ELR (cell line): ENCODE results near the gene CDK18.

ENCODE experiments used
- DNase-seq: peaks from one replicate; pipeline ENCODE4 v3.0.0-alpha.2; 2015; ENCODE audit warnings: low read depth

The CDK18 gene

DNA sequence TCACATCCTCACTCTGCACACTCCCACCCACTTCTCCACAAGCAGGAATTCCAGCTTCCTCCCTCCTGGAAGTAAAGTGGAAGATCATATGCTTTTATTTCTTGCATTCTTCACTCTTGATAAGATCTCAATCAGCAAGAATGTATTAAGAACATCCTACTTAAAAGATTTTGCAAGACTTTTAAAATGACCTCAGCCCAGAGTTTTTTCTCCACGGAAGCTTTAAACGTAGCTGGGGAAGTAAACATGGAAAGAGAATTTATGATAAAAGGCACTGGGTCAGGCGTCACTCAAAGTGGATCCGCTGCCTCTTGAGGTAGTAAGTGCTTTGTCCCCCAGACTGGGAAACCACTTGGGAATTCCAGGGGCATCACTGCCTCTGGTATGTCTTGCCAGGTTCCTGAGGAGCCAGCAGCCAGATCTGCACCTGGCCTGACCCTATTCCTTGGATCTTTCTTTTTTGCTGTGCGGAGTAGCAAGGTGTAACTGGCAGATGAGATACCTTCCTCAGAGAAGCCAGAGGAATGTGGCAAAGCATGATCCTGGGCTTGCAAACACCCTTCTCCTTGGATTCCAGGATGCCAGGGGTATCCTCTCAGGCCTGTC, 33.9 kb downstream of the CDK18 start:
- DNase-seq = no peak

- DNase-seq = no peak
Observed at GRCh38 chr1:205541161-205541886, 36.9 kb downstream of the CDK18 start.

- no peak for DNase-seq
Observed at GRCh38 chr1:205542367-205542766, 37.9 kb downstream of the CDK18 start.

DNA sequence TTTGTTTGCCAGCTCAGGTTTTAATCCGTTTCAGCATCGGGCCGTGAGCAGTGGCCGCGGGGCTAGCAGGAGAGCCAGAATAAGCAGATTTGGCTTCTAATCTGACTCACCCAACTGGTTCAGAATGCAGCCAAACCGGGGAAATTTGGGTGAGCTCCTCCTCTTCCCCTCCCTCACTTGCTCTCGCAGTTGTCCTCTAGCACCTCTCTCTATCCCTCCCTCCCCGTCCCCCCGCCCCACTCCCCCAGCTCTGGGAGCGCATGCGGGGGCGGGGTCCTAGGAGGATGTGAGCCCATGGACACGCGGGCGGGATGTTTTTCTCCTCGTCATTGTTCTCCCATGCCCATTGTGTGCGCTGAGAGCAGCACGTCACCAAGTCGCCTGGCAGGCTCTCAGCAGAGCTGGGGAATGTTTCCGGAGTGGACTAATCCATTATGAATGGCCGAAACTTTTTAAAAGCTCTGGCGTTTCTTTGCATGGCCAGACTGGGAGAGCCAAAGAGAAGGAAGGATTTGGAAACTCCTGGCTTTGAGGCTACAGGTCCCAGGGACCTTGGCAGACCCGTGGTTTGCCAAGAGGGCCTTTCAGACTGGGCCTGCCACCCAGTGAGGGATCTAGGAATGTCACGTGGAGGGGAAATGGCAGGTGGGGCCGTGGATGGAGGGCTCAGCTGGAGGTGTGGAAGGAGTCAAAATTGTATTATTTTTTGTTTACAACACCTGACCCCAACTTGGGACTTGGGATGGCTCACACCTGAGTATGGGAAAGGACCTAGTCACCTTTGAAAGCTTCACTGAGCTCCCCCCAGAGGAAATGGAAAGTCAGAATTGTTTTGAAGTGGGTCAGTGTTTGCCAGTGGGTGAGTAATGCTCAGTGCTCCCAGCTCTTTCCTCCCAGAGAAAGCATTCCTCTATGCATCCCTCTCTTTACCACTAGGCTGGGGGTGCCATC, 39.2 kb downstream of the CDK18 start:
- DNase-seq = peak; percentile 75

- DNase-seq = no peak
Observed at GRCh38 chr1:205545001-205545919, 40.8 kb downstream of the CDK18 start.

- no peak for DNase-seq
Observed at GRCh38 chr1:205545991-205546390, 41.5 kb downstream of the CDK18 start.

DNA sequence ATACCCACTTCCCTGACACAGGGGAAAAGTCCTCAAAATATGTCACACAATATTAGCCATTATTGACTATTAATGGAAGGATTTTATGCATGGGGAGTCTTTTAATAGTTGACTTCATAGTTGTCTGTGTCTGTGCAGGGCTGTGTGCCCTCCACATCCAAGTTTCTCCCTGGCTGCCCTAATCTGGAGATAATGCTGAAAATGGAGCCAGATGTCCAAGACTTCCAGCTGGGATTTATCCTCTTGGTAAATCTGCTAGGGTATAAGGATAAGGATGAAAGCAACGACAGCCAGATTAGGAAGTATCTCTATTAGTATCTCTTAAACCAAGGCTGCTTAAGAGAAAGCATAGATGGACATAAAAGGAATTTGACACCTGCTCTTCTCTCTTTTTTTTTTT, 42.1 kb downstream of the CDK18 start:
- no peak for DNase-seq

DNA sequence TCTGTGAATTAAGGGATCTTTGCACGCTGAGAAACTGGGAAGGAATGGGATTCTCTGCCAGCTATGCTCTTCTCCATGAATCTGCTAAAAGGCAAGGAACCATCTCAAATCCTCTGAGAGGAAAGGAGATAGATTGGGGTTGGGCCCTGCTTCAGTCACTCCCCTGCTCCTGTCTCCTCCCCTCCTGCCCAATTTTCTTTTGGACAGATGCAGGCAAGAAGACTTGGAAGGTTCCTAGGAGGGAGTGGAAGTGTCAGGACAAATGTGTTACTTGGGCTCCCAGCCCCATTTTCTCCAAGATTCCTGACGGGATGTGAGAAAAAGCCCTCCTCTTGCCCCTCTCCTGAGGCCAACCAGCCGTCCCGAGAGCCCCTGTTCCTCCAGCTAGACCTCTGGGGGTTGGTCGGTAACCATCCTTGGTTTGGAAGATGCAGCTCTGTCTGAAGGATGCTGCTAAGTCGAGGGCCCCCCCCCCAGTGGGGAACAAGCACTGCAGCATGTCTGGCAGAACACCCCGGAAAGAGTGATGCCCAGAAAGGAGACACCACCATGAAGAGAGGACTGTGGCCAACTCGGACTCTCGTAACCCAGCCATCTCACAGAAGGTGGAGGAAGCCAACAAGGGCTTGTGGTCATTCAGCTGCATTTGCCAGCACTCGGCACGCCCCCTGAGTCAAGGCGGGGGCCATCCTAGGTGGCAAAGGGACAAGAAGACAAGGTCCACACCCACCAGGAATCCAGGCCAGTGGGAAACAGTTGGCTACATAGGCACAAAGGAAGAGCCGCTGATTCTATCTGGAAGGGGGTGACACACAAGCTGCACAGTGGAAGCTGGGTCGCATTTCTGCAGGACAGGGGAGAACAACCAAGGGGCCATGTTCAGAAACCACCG, 43.7 kb downstream of the CDK18 start:
- DNase-seq = peak; percentile 28

GRCh38 chr1:205554026-205554811, 49.8 kb downstream of the CDK18 start:
- DNase-seq = no peak

- DNase-seq = no peak
Observed at GRCh38 chr1:205561501-205562203, 57.2 kb downstream of the CDK18 start.

- DNase-seq = no peak
Observed at GRCh38 chr1:205563927-205564441, 59.5 kb downstream of the CDK18 start.

DNA sequence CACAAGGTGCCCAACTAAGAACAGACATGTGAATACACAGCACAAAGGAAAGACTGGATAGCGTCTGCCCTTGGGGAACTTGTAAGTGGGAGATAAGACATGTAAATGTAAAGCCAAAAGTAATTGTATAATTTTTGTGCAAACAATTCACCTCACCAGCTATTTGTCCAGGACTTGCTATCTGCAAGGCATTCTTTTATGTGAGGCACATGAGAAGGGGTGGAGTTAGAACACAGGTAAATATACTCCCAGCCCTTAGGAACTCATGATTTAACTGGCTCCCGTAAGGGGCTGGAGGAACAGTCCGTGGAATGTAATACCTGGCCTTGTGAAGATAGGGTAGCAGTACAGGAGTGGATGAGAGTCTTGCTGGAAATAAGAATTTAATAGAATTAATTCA, 61.3 kb downstream of the CDK18 start:
- DNase-seq = no peak

- DNase-seq = no peak
Observed at GRCh38 chr1:205567716-205568115, 63.2 kb downstream of the CDK18 start.

DNA sequence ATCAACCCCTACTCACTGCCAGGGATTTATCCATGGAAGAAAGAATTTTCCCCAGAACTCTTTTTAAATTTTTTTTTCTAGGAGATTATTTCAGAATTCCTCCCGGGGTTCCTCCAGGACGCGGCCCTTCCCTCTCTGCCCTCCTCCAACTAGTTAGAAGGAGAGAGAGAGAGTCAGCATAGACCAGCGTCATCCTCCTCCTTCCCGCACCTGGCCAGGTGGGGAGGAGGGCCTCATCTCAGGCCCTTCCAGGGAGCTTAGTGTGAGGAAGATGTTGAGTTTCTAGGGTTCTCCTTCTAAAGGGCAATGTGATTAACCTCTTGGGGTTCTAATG, 63.6 kb downstream of the CDK18 start:
- no peak for DNase-seq

- no peak for DNase-seq
Observed at GRCh38 chr1:205568469-205569361, 64.2 kb downstream of the CDK18 start.

GRCh38 chr1:205569411-205570172, 65.1 kb downstream of the CDK18 start:
- DNase-seq = no peak

- no peak for DNase-seq
Observed at GRCh38 chr1:205570173-205570501, 65.7 kb downstream of the CDK18 start.
